Measurements from ENCODE around the gene SUFU.

SUFU gene

GRCh38 chr10:102595897-102596296 lies 92.1 kb downstream of the SUFU start:
- H3K4me3 ChIP-seq (ENCODE audit: low read depth, low read length), result no peak overlapping the region
- no peak overlapping the region for H2AFZ ChIP-seq (ENCODE audit: low read length, unreplicated experiment)
- H3K36me3 ChIP-seq (ENCODE audit: insufficient read depth, low read length), result no peaks in the 10 kb centered on the region
- H3K27me3 ChIP-seq (ENCODE audit: insufficient read depth, low read length), result no peaks in the 10 kb centered on the region
- no peak overlapping the region for H3K27ac ChIP-seq (ENCODE audit: low read depth, low read length)
- H3K4me1 ChIP-seq (ENCODE audit: control insufficient read depth, insufficient read depth, low read length, unreplicated experiment), result peaks cover 37% of the 10 kb centered on the region
- no peaks in the 10 kb centered on the region for H3K79me2 ChIP-seq (ENCODE audit: control insufficient read depth, insufficient read depth, low read length, unreplicated experiment)

GRCh38 chr10:102596506-102596971 lies 92.8 kb downstream of the SUFU start:
- H3K79me2 ChIP-seq (ENCODE audit: control insufficient read depth, insufficient read depth, low read length, unreplicated experiment), result no peaks in the 10 kb centered on the region
- H3K27me3 ChIP-seq (ENCODE audit: insufficient read depth, low read length), result no peaks in the 10 kb centered on the region
- no peak overlapping the region for H3K27ac ChIP-seq (ENCODE audit: low read depth, low read length)
- H2AFZ ChIP-seq (ENCODE audit: low read length, unreplicated experiment), result no peak overlapping the region
- no peak overlapping the region for H3K4me3 ChIP-seq (ENCODE audit: low read depth, low read length)
- no peaks in the 10 kb centered on the region for H3K36me3 ChIP-seq (ENCODE audit: insufficient read depth, low read length)
- peaks cover 37% of the 10 kb centered on the region for H3K4me1 ChIP-seq (ENCODE audit: control insufficient read depth, insufficient read depth, low read length, unreplicated experiment)

GRCh38 chr10:102597131-102597991 lies 93.6 kb downstream of the SUFU start:
- no peaks in the 10 kb centered on the region for H3K36me3 ChIP-seq (ENCODE audit: insufficient read depth, low read length)
- no peaks in the 10 kb centered on the region for H3K27me3 ChIP-seq (ENCODE audit: insufficient read depth, low read length)
- no peaks in the 10 kb centered on the region for H3K79me2 ChIP-seq (ENCODE audit: control insufficient read depth, insufficient read depth, low read length, unreplicated experiment)
- H3K4me3 ChIP-seq (ENCODE audit: low read depth, low read length), result no peak overlapping the region
- peaks cover 44% of the 10 kb centered on the region for H3K4me1 ChIP-seq (ENCODE audit: control insufficient read depth, insufficient read depth, low read length, unreplicated experiment)
- H3K27ac ChIP-seq (ENCODE audit: low read depth, low read length), result no peak overlapping the region
- no peak overlapping the region for H2AFZ ChIP-seq (ENCODE audit: low read length, unreplicated experiment)

GRCh38 chr10:102598243-102598642 lies 94.5 kb downstream of the SUFU start:
- Histone ChIP-seq H2AFZ (ENCODE audit: low read length, unreplicated experiment) (no peak overlapping the region), H3K27ac (ENCODE audit: low read depth, low read length) (no peak overlapping the region), H3K79me2 (ENCODE audit: control insufficient read depth, insufficient read depth, low read length, unreplicated experiment) (no peaks in the 10 kb centered on the region), H3K36me3 (ENCODE audit: insufficient read depth, low read length) (no peaks in the 10 kb centered on the region), H3K4me1 (ENCODE audit: control insufficient read depth, insufficient read depth, low read length, unreplicated experiment) (peaks cover 47% of the 10 kb centered on the region), H3K4me3 (ENCODE audit: low read depth, low read length) (no peak overlapping the region), H3K27me3 (ENCODE audit: insufficient read depth, low read length) (no peaks in the 10 kb centered on the region)

- Histone ChIP-seq H3K36me3 (ENCODE audit: insufficient read depth, low read length) (no peaks in the 10 kb centered on the region), H3K4me3 (ENCODE audit: low read depth, low read length) (no peak overlapping the region), H3K79me2 (ENCODE audit: control insufficient read depth, insufficient read depth, low read length, unreplicated experiment) (no peaks in the 10 kb centered on the region), H2AFZ (ENCODE audit: low read length, unreplicated experiment) (peak overlapping the region; percentile 28), H3K27me3 (ENCODE audit: insufficient read depth, low read length) (no peaks in the 10 kb centered on the region), H3K4me1 (ENCODE audit: control insufficient read depth, insufficient read depth, low read length, unreplicated experiment) (peaks cover 58% of the 10 kb centered on the region), H3K27ac (ENCODE audit: low read depth, low read length) (peak overlapping the region; percentile 17)
Measured at GRCh38 chr10:102599565-102600327, 96.0 kb downstream of the SUFU start.

GRCh38 chr10:102600816-102601215 lies 97.0 kb downstream of the SUFU start:
- Histone ChIP-seq H2AFZ (ENCODE audit: low read length, unreplicated experiment) (no peak overlapping the region), H3K4me3 (ENCODE audit: low read depth, low read length) (no peak overlapping the region), H3K79me2 (ENCODE audit: control insufficient read depth, insufficient read depth, low read length, unreplicated experiment) (no peaks in the 10 kb centered on the region), H3K27me3 (ENCODE audit: insufficient read depth, low read length) (no peaks in the 10 kb centered on the region), H3K4me1 (ENCODE audit: control insufficient read depth, insufficient read depth, low read length, unreplicated experiment) (peaks cover 69% of the 10 kb centered on the region), H3K36me3 (ENCODE audit: insufficient read depth, low read length) (no peaks in the 10 kb centered on the region), H3K27ac (ENCODE audit: low read depth, low read length) (no peak overlapping the region)

- Histone ChIP-seq H3K27me3 (ENCODE audit: insufficient read depth, low read length) (no peaks in the 10 kb centered on the region), H3K27ac (ENCODE audit: low read depth, low read length) (peak overlapping the region; percentile 52; the same call in 1 of the 2 replicates), H3K79me2 (ENCODE audit: control insufficient read depth, insufficient read depth, low read length, unreplicated experiment) (no peaks in the 10 kb centered on the region), H3K4me1 (ENCODE audit: control insufficient read depth, insufficient read depth, low read length, unreplicated experiment) (peaks cover 65% of the 10 kb centered on the region), H2AFZ (ENCODE audit: low read length, unreplicated experiment) (no peak overlapping the region), H3K4me3 (ENCODE audit: low read depth, low read length) (no peak overlapping the region), H3K36me3 (ENCODE audit: insufficient read depth, low read length) (no peaks in the 10 kb centered on the region)
Measured at GRCh38 chr10:102601639-102602038, 97.9 kb downstream of the SUFU start.

GRCh38 chr10:102602272-102603045 lies 98.7 kb downstream of the SUFU start:
- H3K36me3 ChIP-seq (ENCODE audit: insufficient read depth, low read length), result no peaks in the 10 kb centered on the region
- H3K79me2 ChIP-seq (ENCODE audit: control insufficient read depth, insufficient read depth, low read length, unreplicated experiment), result no peaks in the 10 kb centered on the region
- H3K4me1 ChIP-seq (ENCODE audit: control insufficient read depth, insufficient read depth, low read length, unreplicated experiment), result peaks cover 62% of the 10 kb centered on the region
- no peaks in the 10 kb centered on the region for H3K27me3 ChIP-seq (ENCODE audit: insufficient read depth, low read length)
- H2AFZ ChIP-seq (ENCODE audit: low read length, unreplicated experiment), result no peak overlapping the region
- no peak overlapping the region for H3K4me3 ChIP-seq (ENCODE audit: low read depth, low read length)
- H3K27ac ChIP-seq (ENCODE audit: low read depth, low read length), result peak overlapping the region; percentile 52

- Histone ChIP-seq H3K4me1 (ENCODE audit: control insufficient read depth, insufficient read depth, low read length, unreplicated experiment) (peaks cover 62% of the 10 kb centered on the region), H3K79me2 (ENCODE audit: control insufficient read depth, insufficient read depth, low read length, unreplicated experiment) (no peaks in the 10 kb centered on the region), H3K36me3 (ENCODE audit: insufficient read depth, low read length) (no peaks in the 10 kb centered on the region), H3K27ac (ENCODE audit: low read depth, low read length) (peak overlapping the region; percentile 84), H3K27me3 (ENCODE audit: insufficient read depth, low read length) (no peaks in the 10 kb centered on the region), H2AFZ (ENCODE audit: low read length, unreplicated experiment) (no peak overlapping the region), H3K4me3 (ENCODE audit: low read depth, low read length) (no peak overlapping the region)
Measured at GRCh38 chr10:102603946-102604345, 100.2 kb downstream of the SUFU start.

- Histone ChIP-seq H3K79me2 (ENCODE audit: control insufficient read depth, insufficient read depth, low read length, unreplicated experiment) (no peaks in the 10 kb centered on the region), H3K36me3 (ENCODE audit: insufficient read depth, low read length) (no peaks in the 10 kb centered on the region), H3K4me1 (ENCODE audit: control insufficient read depth, insufficient read depth, low read length, unreplicated experiment) (peaks cover 58% of the 10 kb centered on the region), H3K27ac (ENCODE audit: low read depth, low read length) (peak overlapping the region; percentile 84), H3K27me3 (ENCODE audit: insufficient read depth, low read length) (no peaks in the 10 kb centered on the region), H3K4me3 (ENCODE audit: low read depth, low read length) (no peak overlapping the region), H2AFZ (ENCODE audit: low read length, unreplicated experiment) (no peak overlapping the region)
Measured at GRCh38 chr10:102604439-102604841, 100.7 kb downstream of the SUFU start.

Measured in ACC112 (cell line).